Lung (tissue), 12 donors: ENCODE data around the gene EFS. TPM values are rescaled to one million over a fixed set of nuclear protein-coding genes. Genes with fewer than 3 reads are reported as not detected.
A peak's percentile ranks its signal among the peaks of the same experiment; 100 is the strongest.

Source experiments
- ATAC-seq: fragments of 200-7000 bp; cut with Tn5 transposase; one replicate; pipeline ENCODE4 v1.9.1; 2020; ENCODE audit warnings: moderate number of reproducible peaks; ENCODE audit not compliant: insufficient read depth, low FRiP score
- DNase-seq, 3 donors: peaks; one replicate each; pipeline ENCODE4 v3.0.0-alpha.2; 2013 to 2017
- H3K27ac ChIP-seq, 2 donors: one replicate each; pipeline ENCODE4 v1.5.1; 2013; ENCODE audit warnings: mild to moderate bottlenecking in 2 of 2, moderate library complexity in 2 of 2, control low read depth in 1 of 2, inconsistent platforms in 1 of 2, low read depth in 1 of 2, low read length in 1 of 2
- H3K27me3 ChIP-seq, 3 donors: one replicate each; pipeline ENCODE4 v1.5.1; 2013; ENCODE audit warnings: low read length in 2 of 3; ENCODE audit not compliant: control insufficient read depth in 3 of 3, insufficient read depth in 3 of 3
- H3K36me3 ChIP-seq, 4 donors: one replicate each; pipeline ENCODE4 v1.5.1; 2013; ENCODE audit warnings: low read length in 4 of 4, mild to moderate bottlenecking in 1 of 4, moderate library complexity in 1 of 4; ENCODE audit not compliant: control insufficient read depth in 4 of 4, insufficient read depth in 4 of 4
- H3K4me1 ChIP-seq, 5 donors: one replicate each; pipeline ENCODE4 v1.5.1; 2013; ENCODE audit warnings: low read length in 5 of 5, mild to moderate bottlenecking in 2 of 5, moderate library complexity in 1 of 5; ENCODE audit not compliant: control insufficient read depth in 5 of 5, insufficient read depth in 5 of 5
- H3K4me3 ChIP-seq: one replicate; pipeline ENCODE4 v1.5.1; 2013; ENCODE audit warnings: mild to moderate bottlenecking, control low read depth, moderate library complexity
- H3K9ac ChIP-seq, 2 donors: one replicate each; pipeline ENCODE4 v1.5.1; 2013; ENCODE audit warnings: low read length in 2 of 2, control low read depth in 1 of 2; ENCODE audit not compliant: insufficient read depth in 1 of 2
- H3K9me3 ChIP-seq, 4 donors: one replicate each; pipeline ENCODE4 v1.5.1; 2013; ENCODE audit warnings: low read length in 3 of 4, mild to moderate bottlenecking in 1 of 4, moderate library complexity in 1 of 4; ENCODE audit not compliant: control insufficient read depth in 4 of 4, insufficient read depth in 3 of 4
- WGBS, 2 donors: extraction: QIAGEN DNeasy Blood & Tissue Kit; methylation state at CpG; one replicate each; pipeline ENCODE4 v1.1.7; 2013; 5-methylcytosine and 5-hydroxymethylcytosine counted together
- polyA plus RNA-seq, 2 donors: library from polyadenylated mRNA; stranded (reverse); fragments of 200-250 nt; gene quantifications; one replicate each; pipeline ENCODE4 v1.2.1, GENCODE V29; 2013
- total RNA-seq, 2 donors: library from RNA; depleted of rRNA in 1 of 2; stranded (reverse); fragments of >200 nt in 1 of 2; gene quantifications; one replicate each; pipeline ENCODE4 v1.2.1, GENCODE V29; 2014 to 2021
- TF ChIP-seq, protein P1 (sequence below): IDR thresholded peaks from 2 replicates; pipeline ENCODE4 v1.5.1; 2012; ENCODE audit warnings: mild to moderate bottlenecking; ENCODE audit errors: control extremely low read depth, extremely low read depth
- donor health status: control.
- donor health status: control.
- donor health status: Bipolar disorder and iron deficiency.
- donor health status: healthy.
- donor health status: DM: yes; HTN: yes; CAD: no.

EFS gene
- total and polyA plus RNA-seq, 4 donors, result 6.5 to 19.9 (median 12.7) TPM

- peaks cover 14 to 30% (median 21%) of the 10 kb centered on the region in 4 donors for H3K36me3 ChIP-seq
- peaks cover 0 to 15% (median 5%) of the 10 kb centered on the region in 5 donors for H3K4me1 ChIP-seq
- peak overlapping the region; percentile 94 to 97 for H3K27ac ChIP-seq
- TF ChIP-seq, protein P1, sequence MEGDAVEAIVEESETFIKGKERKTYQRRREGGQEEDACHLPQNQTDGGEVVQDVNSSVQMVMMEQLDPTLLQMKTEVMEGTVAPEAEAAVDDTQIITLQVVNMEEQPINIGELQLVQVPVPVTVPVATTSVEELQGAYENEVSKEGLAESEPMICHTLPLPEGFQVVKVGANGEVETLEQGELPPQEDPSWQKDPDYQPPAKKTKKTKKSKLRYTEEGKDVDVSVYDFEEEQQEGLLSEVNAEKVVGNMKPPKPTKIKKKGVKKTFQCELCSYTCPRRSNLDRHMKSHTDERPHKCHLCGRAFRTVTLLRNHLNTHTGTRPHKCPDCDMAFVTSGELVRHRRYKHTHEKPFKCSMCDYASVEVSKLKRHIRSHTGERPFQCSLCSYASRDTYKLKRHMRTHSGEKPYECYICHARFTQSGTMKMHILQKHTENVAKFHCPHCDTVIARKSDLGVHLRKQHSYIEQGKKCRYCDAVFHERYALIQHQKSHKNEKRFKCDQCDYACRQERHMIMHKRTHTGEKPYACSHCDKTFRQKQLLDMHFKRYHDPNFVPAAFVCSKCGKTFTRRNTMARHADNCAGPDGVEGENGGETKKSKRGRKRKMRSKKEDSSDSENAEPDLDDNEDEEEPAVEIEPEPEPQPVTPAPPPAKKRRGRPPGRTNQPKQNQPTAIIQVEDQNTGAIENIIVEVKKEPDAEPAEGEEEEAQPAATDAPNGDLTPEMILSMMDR, result no peak
- peak; percentile 10 for ATAC-seq
- WGBS, 2 donors, result 1% methylated on average over 50 to 64 of the region's 64 CpGs
- no peaks in the 10 kb centered on the region for H3K9me3 ChIP-seq
- H3K27me3 ChIP-seq, result no peaks in the 10 kb centered on the region
- peak overlapping the region; percentile 70 for H3K4me3 ChIP-seq
- peak overlapping the region; percentile 74 to 99 for H3K9ac ChIP-seq
- DNase-seq, result peak; percentile 32 to 60 (median 58)
Measured at GRCh38 chr14:23321572-23322547, 43.1 kb downstream of the EFS start.

GRCh38 chr14:23320584-23321571 lies 44.1 kb downstream of the EFS start, which contains the start of gene PABPN1:
Gene PABPN1 (plus strand): TSS chr14:23321457. CDS start chr14:23321470, 13 bp downstream.
- Histone ChIP-seq H3K9me3 (no peaks in the 10 kb centered on the region), H3K36me3 (peaks cover 14 to 28% (median 21%) of the 10 kb centered on the region in 4 donors), H3K27ac (peak within 1 kb of the TSS; percentile 97 to 98), H3K4me3 (peak within 1 kb of the TSS; percentile 70), H3K27me3 (no peaks in the 10 kb centered on the region), H3K4me1 (peaks cover 0 to 15% (median 5%) of the 10 kb centered on the region in 5 donors), H3K9ac (peak within 1 kb of the TSS; percentile 74 to 99)
- TF ChIP-seq, protein P1, result no peak
- 3 to 4% methylated on average over 52 to 63 of the region's 63 CpGs for WGBS, 2 donors
- peak; percentile 92 for ATAC-seq
- DNase-seq, result peak; percentile 100

DNA sequence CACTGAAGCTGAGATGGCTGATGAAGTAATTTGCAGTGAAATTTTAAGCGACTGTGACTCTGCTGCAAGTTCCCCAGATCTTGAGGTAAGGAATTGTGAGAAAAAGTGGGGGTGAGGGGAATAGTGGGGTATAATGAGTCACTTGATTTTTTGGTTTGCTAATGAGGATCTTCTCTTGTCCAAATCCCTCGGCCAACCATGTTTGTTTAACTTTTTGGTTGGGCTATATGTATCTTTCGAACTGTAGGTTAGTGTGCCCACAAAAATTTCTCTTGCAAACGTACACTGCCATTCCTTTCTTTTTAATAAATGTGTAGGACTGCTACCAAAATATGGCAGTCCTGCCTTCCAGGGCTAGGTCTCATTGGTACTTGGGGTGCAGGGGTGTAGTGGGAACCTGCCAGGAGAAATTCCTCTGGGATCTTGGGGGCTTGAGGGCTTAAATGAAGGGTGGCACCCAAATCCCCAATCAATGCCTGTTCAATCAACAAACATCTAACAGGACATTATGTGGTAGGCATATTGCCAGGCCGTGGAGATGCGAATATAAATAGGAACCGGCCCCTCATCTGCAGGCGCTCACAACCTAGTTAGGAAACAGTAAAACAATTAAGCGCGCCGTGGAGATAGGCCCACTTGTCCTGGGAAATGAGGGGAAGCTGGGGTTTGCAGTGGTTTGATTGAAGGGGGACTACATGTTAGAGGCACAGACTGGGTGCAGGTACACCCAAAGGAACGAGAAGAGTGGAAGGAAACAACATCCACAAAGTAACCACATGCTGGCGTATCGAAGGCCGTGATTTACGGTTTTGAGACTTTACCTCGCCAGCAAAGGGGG lies 45.0 kb downstream of the EFS start:
- no peaks in the 10 kb centered on the region for H3K9me3 ChIP-seq
- H3K9ac ChIP-seq, result peak overlapping the region in 1 of 2 donors; percentile 80
- peaks cover 11 to 28% (median 20%) of the 10 kb centered on the region in 4 donors for H3K36me3 ChIP-seq
- H3K27ac ChIP-seq, result peak overlapping the region; percentile 85 to 98
- ATAC-seq, result no peak
- 72 to 85% methylated on average over 17 of the region's 17 CpGs for WGBS, 2 donors
- no peaks in the 10 kb centered on the region for H3K27me3 ChIP-seq
- peak in 2 of 3 donors; percentile 9 to 15 for DNase-seq
- peaks cover 0 to 15% (median 5%) of the 10 kb centered on the region in 5 donors for H3K4me1 ChIP-seq
- peak overlapping the region; percentile 42 for H3K4me3 ChIP-seq
- TF ChIP-seq, protein P1, result no peak
